Left colon (tissue), 2 donors: ENCODE measurements around the gene TCF4. TPM values are rescaled to one million over a fixed set of nuclear protein-coding genes. Genes with fewer than 3 reads are reported as not detected.

ENCODE experiments used
- ATAC-seq: fragments of 200-7000 bp; cut with Tn5 transposase; one replicate; pipeline ENCODE4 v1.9.1; 2020; ENCODE audit warnings: mild to moderate bottlenecking, moderate library complexity
- DNase-seq, 2 donors: peaks; one replicate each; pipeline ENCODE4 v3.0.0-alpha.2; 2020
- intact Hi-C, 2 donors: fragments of 100-400 bp; cut with DNase I in 1 of 2; cut with micrococcal nuclease in 1 of 2; formaldehyde crosslinking; loops; one replicate each; pipeline versions ENCODE4 v1.11.2 to v1.14.0; 2022; cut with DNase I, micrococcal nuclease
- long read RNA-seq: library from polyadenylated mRNA; unstranded; transcript quantifications from one replicate; pipeline ENCODE4 v2.0.0, GENCODE V29; 2021
- total RNA-seq, 2 donors: library from RNA; stranded (reverse); fragmentation: NEBNext Ultra II Directional; extraction: Animal tissue kit (Norgen Biotek cat#: 25700); gene quantifications; one replicate each; pipeline ENCODE4 v1.2.1, GENCODE V29; 2021
- donor health status: DM: no; HTN: no; CAD: no.
- donor health status: DM: yes; HTN: yes; CAD: no.

Gene TCF4
- total RNA-seq, result 10 to 100 TPM; 12.3 to 30.4 TPM
- long read RNA-seq, full-length matches to known transcripts, result 5 of 18 reads
- long read RNA-seq, partial matches to known transcripts, result 4 of 18 reads
- long read RNA-seq, other reads (novel, unspliced or antisense), result 9 of 18 reads

DNA sequence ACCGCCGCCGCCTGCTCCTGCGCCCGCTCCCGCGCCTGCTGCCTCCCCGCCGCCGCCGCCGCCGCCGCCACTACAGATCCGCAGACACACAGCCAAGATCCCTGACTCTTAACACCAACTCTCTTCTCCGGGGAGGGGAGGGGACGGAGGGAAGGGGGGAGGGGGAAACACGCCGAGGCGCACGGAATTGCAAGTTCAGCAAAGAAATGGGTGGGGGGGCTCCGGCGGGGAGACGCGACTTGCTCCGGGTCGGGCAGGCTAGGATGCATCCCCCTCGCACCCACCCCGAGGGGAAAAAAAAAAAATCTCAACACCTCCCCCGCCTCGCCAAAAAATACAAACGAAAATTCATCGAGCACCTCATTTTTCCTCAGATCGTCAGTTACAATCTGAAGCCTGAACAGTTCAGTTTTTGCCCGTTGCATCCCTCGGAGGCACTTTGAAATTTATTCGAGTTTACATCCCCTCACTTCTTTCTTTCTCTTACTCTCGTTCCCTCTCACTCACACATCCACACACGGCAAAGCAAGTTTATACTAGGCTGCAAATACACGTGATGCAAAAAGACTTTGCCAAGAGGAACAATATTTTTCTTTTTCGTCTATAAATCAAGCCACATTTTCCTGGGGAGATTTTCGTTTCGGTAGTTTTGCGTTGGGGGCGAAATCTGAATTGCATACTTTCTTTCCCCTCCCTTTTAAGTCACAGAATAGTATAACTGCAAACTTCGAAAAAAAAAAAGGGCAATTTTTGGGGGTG is at the start of gene TCF4:
TCF4 (minus strand) TSS at position 82 of the 759 bp plus-strand sequence. CDS start 1,076 bp downstream, outside the sequence.
- peak in 1 of 2 donors; percentile 43 for DNase-seq
- intact Hi-C loops, result loop anchor here in 1 of 2 donors (10.0 kb wide), 2 partner anchors 263 to 343 kb away; no protein-coding TSS in a partner anchor
- ATAC-seq, result peak; percentile 12

DNA sequence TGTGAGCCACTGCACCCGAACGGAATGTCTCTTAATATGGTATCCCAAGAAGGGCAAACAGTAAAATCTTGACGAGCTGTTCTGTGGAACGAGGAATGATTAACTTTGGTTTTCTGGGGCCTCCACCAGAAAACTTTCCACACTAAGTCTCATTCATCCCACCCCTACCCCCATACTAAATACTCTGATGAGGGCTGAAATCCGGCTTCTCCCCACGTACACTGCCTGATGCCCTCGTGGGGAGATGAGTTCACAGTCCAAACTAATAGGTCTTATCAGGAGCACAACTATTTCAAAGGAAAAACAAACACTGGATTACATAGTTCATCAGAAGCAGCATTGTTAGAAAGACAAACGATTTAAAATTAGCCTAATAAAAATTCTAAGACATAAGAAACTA is 49.2 kb upstream of the TCF4 start:
- DNase-seq (no peak), ATAC-seq (no peak)
- intact Hi-C loops, result no loop called here

DNA sequence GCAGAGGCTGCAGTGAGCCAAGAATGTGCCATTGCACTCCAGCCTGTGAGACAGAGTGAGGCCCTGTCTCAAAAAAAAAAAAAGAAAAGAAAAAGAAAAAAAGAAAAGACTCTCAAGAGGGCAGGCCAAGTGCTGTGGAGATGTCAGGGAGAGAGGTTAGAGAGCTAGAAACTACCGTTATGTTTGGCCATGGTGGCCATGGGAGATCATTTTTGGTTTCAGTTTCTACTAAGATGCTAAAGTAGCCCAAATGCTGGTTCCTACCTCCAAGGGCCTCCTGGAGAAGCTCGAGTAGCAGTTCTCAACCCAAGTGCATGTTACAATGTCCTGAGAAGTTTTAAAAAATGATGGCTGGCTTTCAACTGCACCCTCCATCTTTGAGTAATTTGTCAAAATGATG is 47.4 kb upstream of the TCF4 start:
- ATAC-seq (no peak), DNase-seq (no peak)
- intact Hi-C loops, result no loop called here

DNA sequence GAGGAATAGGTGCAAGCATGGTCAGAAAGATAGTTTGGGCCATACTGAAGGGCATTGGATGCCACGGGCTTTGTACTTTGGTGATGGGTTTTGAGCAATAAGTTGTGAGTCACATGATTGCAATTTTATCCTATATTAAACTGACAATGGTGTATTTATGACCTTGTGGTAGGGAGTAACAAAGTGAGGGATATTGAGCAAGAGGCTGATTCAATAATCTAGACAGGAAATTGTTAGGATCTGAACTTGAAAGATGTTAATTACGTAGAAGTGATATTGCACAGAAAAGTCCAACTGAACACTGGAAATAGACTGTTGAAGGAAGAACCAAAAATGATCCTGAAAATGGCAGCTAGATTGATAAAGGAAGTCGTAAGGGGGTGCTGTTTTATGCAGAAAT is 46.6 kb upstream of the TCF4 start:
- ATAC-seq (no peak), DNase-seq (no peak)
- intact Hi-C loops, result no loop called here

DNA sequence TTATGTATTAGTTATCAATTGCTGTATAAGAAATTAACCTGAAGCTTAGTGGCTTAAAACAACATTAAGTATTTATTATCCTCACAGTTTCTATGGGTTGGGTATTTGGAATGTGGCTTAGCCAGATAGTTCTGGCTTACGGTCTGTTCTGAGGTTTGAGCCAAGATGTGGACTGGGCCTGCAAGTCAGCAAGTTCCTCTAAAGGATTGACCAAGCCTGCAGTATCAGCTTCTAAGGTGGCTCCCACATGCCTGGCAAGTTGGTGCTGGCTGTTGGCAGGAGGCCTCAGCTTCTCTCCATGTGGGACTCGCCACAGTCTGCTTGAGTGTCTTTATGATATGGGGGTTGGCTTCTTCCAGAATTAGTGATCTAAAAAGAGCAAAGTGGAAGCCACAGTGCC is 45.0 kb upstream of the TCF4 start:
- ATAC-seq (no peak), DNase-seq (no peak)
- intact Hi-C loops, result no loop called here

DNA sequence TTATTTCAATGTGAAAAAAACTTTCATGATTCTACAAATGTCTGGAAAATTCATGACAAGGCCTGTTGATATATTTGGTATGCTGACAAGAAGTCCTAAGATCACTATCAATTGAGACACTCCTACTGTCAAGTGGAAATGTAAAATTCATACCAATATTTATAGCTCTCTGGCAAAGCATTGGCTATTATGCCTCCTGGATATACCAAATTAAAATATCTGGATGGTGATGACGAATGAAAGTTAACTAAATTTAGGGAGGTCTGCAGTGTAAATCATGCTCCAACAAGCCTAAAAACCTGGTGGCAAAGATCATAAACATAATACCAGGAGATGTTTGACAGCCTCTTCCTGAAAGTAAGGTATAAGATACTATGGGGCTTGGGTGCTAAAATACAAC is 41.1 kb upstream of the TCF4 start:
- intact Hi-C loops, result no loop called here
- DNase-seq, result no peak
- no peak for ATAC-seq

DNA sequence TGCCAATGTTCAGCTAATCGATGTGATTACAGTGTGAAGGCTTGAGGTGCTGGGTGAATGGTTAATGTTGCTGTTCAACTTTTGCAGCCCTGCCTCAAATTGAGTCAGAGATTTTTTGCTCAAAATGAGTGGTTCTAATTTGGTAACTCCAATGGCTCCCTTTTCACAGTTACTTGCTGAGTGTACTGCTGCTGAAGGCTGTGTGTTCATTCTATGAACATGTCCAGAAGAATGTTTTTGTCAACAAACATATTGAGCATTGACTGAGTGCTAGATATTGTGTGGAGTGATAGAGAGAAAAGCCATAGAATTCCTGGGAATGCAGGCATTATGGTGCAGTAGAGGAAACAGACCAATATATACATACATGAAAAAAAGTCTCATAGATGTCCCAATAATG is 39.0 kb upstream of the TCF4 start:
- DNase-seq (no peak), ATAC-seq (no peak)
- intact Hi-C loops, result no loop called here

DNA sequence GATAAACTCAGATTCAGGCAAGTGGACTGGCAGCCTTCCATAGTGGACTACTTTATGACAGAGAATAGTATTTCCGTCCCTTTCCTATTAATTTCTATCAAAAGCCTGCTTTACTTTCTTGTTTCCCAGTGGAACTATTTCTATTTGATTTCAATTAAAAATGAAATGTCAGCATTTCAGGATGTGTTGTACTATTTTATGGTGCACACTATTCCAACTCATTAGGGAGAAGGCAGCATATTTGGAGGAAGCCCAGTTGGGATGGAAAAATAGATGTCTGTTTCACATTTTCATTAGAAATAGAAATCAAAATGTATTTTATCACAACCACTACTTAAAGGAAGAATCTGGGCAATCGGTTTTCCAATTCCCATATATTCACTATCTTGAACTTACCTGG is 37.9 kb upstream of the TCF4 start:
- ATAC-seq (no peak), DNase-seq (no peak)
- intact Hi-C loops, result no loop called here

DNA sequence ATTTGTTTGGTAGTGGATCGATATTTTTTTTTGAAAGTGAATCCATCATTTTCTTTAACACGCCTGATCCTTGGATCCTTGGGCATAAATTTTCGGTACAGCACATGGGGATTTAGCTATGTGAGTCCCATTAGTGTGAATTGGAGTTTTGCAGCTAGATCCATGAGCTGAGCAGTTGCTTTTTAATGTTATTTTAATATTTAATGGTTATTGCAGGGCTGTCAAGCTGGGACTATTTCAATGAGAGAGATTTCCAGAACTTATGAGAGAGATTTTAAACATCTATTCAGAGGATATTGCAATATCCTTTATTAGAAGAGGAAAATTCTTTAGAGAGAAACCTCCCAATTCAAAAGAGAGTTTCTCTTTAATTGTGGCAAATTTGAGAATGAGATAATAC is 35.6 kb upstream of the TCF4 start:
- ATAC-seq (no peak), DNase-seq (no peak)
- intact Hi-C loops, result no loop called here

DNA sequence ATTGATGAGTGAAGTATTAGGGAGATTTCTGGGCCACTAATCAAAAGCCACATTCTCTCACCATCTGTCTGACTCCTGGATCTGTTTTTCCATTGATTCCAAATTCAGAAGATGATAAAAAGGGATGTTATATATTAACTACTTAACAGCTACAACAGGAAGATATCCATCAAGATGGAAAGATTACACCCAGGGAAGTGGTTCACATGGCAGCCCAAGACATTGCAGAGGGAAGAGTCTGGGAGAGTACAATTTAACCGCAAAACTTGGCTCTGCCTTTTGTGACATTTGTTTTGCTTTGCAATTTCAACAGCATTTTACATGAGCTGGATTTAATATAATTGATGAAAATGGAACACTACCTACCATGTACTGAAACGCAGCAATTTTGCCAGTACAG is 22.5 kb upstream of the TCF4 start:
- intact Hi-C loops, result no loop called here

DNA sequence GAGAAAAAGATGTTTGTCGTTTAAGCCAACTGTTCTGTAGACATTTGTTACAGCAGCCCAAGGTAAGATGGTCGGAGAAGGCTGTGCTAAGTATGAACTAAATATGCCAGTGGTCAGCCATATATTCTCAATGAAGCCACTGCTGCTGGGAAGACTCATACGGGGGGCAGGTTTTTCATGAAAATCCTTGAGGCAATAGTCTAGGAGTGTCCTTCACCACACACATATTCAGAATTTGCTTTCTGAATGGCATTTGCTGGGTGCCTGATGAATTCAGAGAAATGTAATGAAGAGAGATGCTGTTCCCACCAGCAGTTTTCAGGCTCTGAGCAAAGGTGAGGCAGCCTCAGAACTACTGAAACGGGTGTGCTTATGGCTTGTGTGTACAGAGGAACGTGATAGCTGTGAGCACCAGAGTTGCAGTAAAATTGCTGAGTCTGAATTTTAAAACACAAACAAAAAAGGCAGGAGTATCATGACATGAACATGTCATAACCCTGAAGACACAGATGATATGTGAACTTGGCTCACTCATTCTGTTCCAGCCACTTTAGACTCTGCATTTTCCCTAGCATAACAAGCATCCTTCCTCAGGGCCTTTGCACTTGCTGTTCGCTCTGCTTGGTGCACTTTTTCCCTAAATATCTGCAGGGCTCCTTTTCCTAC is 21.3 kb upstream of the TCF4 start:
- ATAC-seq (no peak), DNase-seq (no peak)
- intact Hi-C loops, result no loop called here

More for the DNA sequence above, 22.5 kb upstream of the TCF4 start:
- DNase-seq, result no peak
- ATAC-seq, result no peak

DNA sequence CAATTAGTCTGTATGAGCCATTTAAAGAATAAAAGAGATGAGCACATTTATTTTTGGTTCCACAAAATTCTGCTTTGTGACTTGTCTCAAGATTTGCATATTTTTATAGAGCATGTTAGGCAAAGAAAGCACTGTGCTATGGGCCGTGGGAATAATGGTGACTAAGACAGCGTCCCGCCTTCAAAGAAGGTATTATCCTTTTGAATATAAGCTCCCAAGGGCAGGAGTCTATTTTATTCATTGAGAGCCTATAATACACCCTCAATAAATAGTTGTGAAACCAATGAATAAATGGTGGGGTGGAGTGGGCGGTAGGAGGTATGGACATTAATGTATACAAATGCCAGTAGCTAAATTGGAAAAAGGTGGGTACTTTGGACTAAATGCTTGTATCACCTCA is 20.5 kb upstream of the TCF4 start:
- intact Hi-C loops, result no loop called here
- no peak for ATAC-seq
- no peak for DNase-seq

DNA sequence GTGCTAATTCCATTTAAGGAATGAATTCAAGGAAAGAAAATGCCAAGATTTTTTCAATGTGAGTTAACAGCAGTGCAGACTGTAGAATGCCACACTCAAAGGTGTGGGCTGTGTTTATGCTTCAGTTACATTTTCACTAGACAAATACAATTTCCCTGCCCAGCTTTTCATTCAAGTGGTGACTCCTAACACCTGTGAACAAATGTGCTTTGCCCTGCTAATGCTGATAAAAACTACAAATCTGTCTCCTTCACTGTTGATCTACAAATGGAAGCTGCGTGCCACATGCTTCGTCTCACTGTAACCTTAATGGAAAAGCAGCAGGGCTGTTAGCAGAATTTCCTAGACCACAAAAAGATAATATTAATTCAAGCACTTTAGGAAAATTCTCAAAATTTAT is 19.8 kb upstream of the TCF4 start:
- DNase-seq (no peak), ATAC-seq (no peak)
- intact Hi-C loops, result no loop called here

DNA sequence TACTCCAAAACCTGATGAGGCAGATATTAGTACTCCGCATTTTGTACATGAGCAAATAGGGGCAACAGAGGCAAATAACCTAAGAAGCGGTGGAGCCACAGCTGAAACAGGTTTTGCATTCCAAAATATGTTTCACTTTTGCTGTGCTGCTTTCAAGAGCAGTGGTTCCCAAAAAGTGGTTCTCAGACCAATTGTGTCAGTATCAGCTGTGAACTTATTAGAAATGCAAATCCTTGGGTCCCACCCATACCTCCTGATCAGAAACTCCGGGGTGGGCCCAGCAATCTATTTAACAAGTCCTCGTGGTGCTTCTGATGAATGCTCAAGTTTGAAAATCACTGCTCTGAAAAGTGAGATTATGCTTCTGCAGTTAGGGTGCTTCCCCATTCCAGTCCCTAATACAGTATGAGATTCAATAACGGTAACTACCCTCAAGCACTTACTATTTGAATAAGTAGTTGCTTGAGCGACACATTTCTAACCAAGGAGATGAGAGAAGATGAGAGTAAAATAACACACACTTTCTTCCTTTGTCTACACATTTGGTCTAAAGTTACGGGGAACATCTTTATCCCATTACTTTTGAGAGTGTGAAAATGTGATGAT is 17.8 kb upstream of the TCF4 start:
- intact Hi-C loops, result no loop called here
- no peak for ATAC-seq
- DNase-seq, result no peak

DNA sequence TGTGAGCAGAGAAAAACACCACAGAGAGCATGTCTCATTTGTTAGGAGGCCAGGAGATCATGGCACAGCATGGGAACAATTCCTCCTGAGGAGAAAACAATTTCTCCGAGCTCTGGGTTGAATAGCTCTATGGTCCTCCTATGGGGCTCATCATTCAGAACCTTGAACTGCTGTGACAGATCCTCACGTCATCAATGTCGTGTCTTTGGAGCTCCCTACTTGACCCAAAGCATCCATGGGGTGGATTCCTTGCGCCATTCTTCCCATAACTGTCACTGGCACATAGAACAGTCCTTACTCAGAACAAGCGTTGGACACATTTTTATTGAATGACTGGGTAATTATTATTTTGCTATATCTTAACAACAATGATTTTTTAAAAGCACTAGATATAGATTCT is 15.8 kb upstream of the TCF4 start:
- ATAC-seq, result no peak
- no peak for DNase-seq
- intact Hi-C loops, result no loop called here

DNA sequence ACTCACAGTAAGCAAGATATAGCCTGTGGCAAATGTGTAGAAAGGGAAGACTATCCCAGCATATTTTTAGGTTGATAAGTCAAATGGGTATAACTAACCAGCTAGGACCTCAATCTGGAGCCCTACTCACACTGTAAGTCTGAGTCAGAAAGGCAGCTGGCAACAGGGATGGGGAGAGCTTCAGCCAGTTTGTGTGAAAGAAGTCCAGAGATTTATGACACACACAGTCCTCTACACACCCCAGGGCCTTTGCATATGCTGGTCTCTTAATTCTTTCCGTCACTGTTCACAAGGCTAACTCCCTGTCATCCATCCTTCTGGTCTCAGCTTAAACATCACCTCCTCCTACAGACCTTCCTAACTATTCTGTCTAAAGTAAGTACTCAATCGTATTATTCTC is 5.9 kb upstream of the TCF4 start:
- intact Hi-C loops, result no loop called here
- no peak for DNase-seq
- ATAC-seq, result no peak

DNA sequence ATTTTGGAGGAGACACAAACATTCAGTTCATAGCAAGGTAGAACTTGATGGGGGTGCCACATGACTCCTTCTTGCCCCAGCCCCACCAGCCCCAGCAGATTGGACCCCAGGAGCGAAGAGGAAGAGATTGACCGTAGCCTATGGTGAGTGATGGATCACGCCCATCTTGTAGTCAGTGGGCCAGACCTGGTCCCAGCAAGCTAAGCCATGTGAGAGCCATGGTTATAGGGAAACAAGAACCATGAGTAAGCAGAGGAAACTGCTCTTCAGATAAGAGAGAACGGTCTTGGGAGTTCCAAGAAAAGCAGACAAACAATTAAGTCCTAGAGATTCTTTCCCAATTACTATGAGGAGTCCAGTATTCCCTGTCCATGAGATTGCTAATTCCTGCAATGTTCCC is 4.6 kb upstream of the TCF4 start:
- no peak for DNase-seq
- intact Hi-C loops, result no loop called here
- no peak for ATAC-seq

DNA sequence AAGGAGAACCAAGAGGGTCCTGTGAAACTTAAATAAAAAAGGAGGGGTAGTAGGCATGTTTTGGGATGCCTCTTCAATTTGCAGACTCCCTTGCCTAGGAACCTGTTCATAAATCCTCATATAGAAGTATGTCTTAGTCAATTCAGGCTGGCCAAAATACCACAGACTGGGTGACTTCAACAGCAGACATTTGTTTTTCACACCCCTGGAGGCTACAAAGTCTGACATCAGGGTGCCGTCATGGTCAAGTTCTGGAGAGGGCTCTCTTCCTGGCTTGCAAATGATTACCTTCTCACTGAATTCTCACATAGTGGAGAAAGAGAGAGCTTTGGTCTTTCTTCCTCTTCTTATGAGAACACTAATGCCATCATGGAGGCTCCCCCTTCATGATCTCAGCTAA is 4.1 kb upstream of the TCF4 start:
- intact Hi-C loops, result no loop called here
- DNase-seq, result no peak
- ATAC-seq, result no peak

DNA sequence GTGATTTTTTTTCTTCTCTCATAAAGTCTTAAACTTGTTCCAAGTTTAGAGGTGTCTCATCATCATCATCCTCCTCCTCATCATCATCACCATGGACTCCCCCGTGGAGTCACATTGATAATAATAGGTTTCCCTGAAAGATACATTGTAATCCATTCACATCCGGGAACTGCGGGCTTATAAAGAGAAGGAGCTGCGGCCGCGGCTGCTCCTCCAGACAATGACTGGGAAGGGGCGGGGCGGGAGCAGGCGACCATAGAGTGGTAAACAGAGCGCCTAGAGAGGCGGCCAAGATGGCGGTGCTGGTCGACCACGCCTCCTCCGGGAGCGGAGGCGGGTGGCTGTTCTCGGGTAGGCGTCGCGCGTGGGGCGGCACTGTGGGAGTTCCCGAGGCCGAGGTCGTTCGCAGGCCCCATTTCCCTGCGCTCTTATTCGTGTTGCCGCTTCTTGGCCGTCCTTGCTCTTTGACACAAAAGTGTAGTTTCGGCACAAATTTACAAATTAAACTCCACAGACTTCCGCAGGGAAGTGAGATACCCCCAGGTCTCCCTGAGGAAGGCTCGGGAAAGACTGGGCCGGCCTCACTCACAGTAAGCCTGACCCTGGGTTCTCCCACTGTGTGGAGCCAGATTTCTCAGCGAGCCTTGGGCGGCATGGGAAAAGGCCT is 1.8 kb upstream of the TCF4 start:
- intact Hi-C loops, result loop anchor here in 1 of 2 donors (10.0 kb wide), 2 partner anchors 265 to 345 kb away; no protein-coding TSS in a partner anchor
- DNase-seq (peak; percentile 92 to 94), ATAC-seq (peak; percentile 98)
